Endothelial cell of umbilical vein (primary cell): ENCODE measurements around the gene C19orf85. TPM values are rescaled to one million over a fixed set of nuclear protein-coding genes. Genes with fewer than 3 reads are reported as not detected.
A peak's percentile ranks its signal among the peaks of the same experiment; 100 is the strongest.

Source experiments
- BruUV-seq: library from RNA; stranded (reverse); fragments of 400-500 nt; replicated peaks from 2 replicates; lab custom pipeline; 2021; lab: Mats Ljungman, UMichigan
- CTCF ChIA-PET: fragments of 300-600, 350-600 bp; sonication (Branson Sonifier 250); formaldehyde crosslinking; loops from one replicate; lab custom pipeline; 2021; ENCODE audit warnings: antibody characterized with exemption, inconsistent platforms; lab: Charles Lee
- POLR2A ChIA-PET: fragments of 300-600, 350-600 bp; sonication (Branson Sonifier 250); formaldehyde crosslinking; loops from one replicate; lab custom pipeline; 2021; ENCODE audit warnings: antibody characterized with exemption, inconsistent platforms; lab: Charles Lee
- DNase-seq: peaks from one replicate; pipeline ENCODE4 v3.0.0-alpha.2; 2011; ENCODE audit warnings: low read depth, low spot score
- FAIRE-seq: peaks from 2 replicates; lab custom pipeline; 2011; peaks lifted over from hg19 to GRCh38; lab: Jason Lieb, UNC
- H2AFZ ChIP-seq: 2 replicates; pipeline ENCODE4 v1.6.0; 2012; ENCODE audit warnings: low read depth, low read length, control low read depth, inconsistent platforms
- H3K27ac ChIP-seq: 2 replicates; pipeline ENCODE4 v1.5.1; 2011; ENCODE audit warnings: low read depth, mild to moderate bottlenecking, control low read depth, low read length, moderate library complexity; ENCODE audit not compliant: insufficient read depth
- H3K27me3 ChIP-seq, 2 experiments: 2 replicates each; pipeline versions ENCODE4 v1.6.0 to v1.6.1; 2011; ENCODE audit warnings: low read length in 2 of 2, mixed read lengths in 1 of 2; ENCODE audit not compliant: control insufficient read depth in 2 of 2, insufficient read depth in 2 of 2
- H3K36me3 ChIP-seq, 2 experiments: 2 replicates in 1 of 2; 3 replicates in 1 of 2; pipeline ENCODE4 v1.5.1; 2011; ENCODE audit warnings: low read length in 2 of 2, mild to moderate bottlenecking in 1 of 2, moderate library complexity in 1 of 2; ENCODE audit not compliant: control insufficient read depth in 2 of 2, insufficient read depth in 2 of 2; ENCODE audit errors: extremely low read depth in 1 of 2
- H3K4me1 ChIP-seq: 3 replicates; pipeline ENCODE4 v1.5.1; 2011; ENCODE audit warnings: mild to moderate bottlenecking, low read length; ENCODE audit not compliant: control insufficient read depth, insufficient read depth; ENCODE audit errors: extremely low read depth
- H3K4me2 ChIP-seq: 2 replicates; pipeline ENCODE4 v1.6.1; 2011; ENCODE audit warnings: low read length, control low read depth, mixed read lengths; ENCODE audit not compliant: insufficient read depth
- H3K4me3 ChIP-seq, 3 experiments: fragments of 200-600 bp in 1 of 3; sonication (generic), shearing (Covaris generic) in 1 of 3; replicated peaks in 1 of 3; 2 replicates each; pipeline ENCODE4 v1.5.1; 2011 to 2016; ENCODE audit warnings: control low read depth in 3 of 3, low read length in 3 of 3, mild to moderate bottlenecking in 2 of 3, inconsistent platforms in 1 of 3, low read depth in 1 of 3, moderate library complexity in 1 of 3; ENCODE audit not compliant: insufficient read depth in 1 of 3
- H3K79me2 ChIP-seq: 2 replicates; pipeline ENCODE4 v1.6.0; 2012; ENCODE audit warnings: low read length, inconsistent platforms; ENCODE audit not compliant: control insufficient read depth, insufficient read depth
- H3K9ac ChIP-seq: replicated peaks from 2 replicates; pipeline ENCODE3; 2011; ENCODE audit warnings: low read length, control low read depth; ENCODE audit not compliant: insufficient read depth; ENCODE audit errors: extremely low read depth
- H3K9me1 ChIP-seq: replicated peaks from 3 replicates; pipeline ENCODE4 v1.6.0; 2011; ENCODE audit warnings: mild to moderate bottlenecking, low read length; ENCODE audit not compliant: control insufficient read depth, insufficient read depth; ENCODE audit errors: extremely low read depth
- H3K9me3 ChIP-seq: replicated peaks from 2 replicates; pipeline ENCODE4 v1.5.1; 2012; ENCODE audit warnings: low read length, inconsistent platforms; ENCODE audit not compliant: control insufficient read depth, insufficient read depth
- H4K20me1 ChIP-seq: replicated peaks from 2 replicates; pipeline ENCODE3; 2011; ENCODE audit warnings: mild to moderate bottlenecking, low read length; ENCODE audit not compliant: control insufficient read depth, insufficient read depth; ENCODE audit errors: extremely low read depth
- CTCF ChIP-seq, 2 donors: IDR thresholded peaks; 1 replicate in 1 of 2; 2 replicates in 1 of 2; pipeline ENCODE4 v1.5.1; 2011; ENCODE audit warnings: low read length in 2 of 2, mild to moderate bottlenecking in 2 of 2, moderate library complexity in 2 of 2, control low read depth in 1 of 2, inconsistent platforms in 1 of 2, low read depth in 1 of 2; ENCODE audit not compliant: insufficient read depth in 1 of 2; ENCODE audit errors: extremely low read depth in 1 of 2
- FOS ChIP-seq: IDR thresholded peaks from 2 replicates; pipeline ENCODE4 v1.6.1; 2011; ENCODE audit warnings: mild to moderate bottlenecking, low read length, moderate library complexity, borderline replicate concordance; ENCODE audit not compliant: insufficient read depth
- GATA2 ChIP-seq: IDR thresholded peaks from 2 replicates; pipeline ENCODE4 v1.7.0; 2011; ENCODE audit warnings: low read depth, mild to moderate bottlenecking, moderate library complexity, mixed read lengths, low read length; ENCODE audit not compliant: insufficient read length, insufficient read depth
- JUN ChIP-seq: IDR thresholded peaks from 2 replicates; pipeline ENCODE4 v1.6.1; 2011; ENCODE audit warnings: borderline replicate concordance, low read depth; ENCODE audit not compliant: insufficient read length, insufficient read depth
- POLR2AphosphoS5 ChIP-seq: IDR thresholded peaks from 2 replicates; pipeline ENCODE4 v1.6.1; 2012; ENCODE audit warnings: low read depth, mild to moderate bottlenecking, control low read depth, low read length, moderate library complexity; ENCODE audit not compliant: insufficient read depth
- dilution Hi-C: fragments of 300-500 bp; cut with MboI; formaldehyde crosslinking; loops from one replicate; pipeline ENCODE4 v1.15.0; 2019; ENCODE audit warnings: low sequenced_read_pairs; ENCODE audit not compliant: extremely low pct_ligation_motif_present
- intact Hi-C: fragments of 100-400 bp; cut with micrococcal nuclease; formaldehyde crosslinking; loops from one replicate; pipeline ENCODE4 v1.10.0; 2022
- polyA plus RNA-seq, 4 experiments: library from polyadenylated mRNA; depleted of rRNA in 3 of 4; stranded (reverse) in 3 of 4; unstranded in 1 of 4; fragments of >200 nt; gene quantifications; 2 replicates each; pipeline versions ENCODE4 v1.2.1 to v1.2.3, GENCODE V29; 2011 to 2012; ENCODE audit warnings: missing spikeins in 1 of 4
- total RNA-seq: library from RNA; stranded (reverse); gene quantifications from 2 replicates; pipeline ENCODE4 v1.2.3, GENCODE V29; 2021

C19orf85 gene
- total and polyA plus RNA-seq, 2 donors (not counting 3 experiments of a cell fraction or from before 2014, with no cell fraction given), result not detected

DNA sequence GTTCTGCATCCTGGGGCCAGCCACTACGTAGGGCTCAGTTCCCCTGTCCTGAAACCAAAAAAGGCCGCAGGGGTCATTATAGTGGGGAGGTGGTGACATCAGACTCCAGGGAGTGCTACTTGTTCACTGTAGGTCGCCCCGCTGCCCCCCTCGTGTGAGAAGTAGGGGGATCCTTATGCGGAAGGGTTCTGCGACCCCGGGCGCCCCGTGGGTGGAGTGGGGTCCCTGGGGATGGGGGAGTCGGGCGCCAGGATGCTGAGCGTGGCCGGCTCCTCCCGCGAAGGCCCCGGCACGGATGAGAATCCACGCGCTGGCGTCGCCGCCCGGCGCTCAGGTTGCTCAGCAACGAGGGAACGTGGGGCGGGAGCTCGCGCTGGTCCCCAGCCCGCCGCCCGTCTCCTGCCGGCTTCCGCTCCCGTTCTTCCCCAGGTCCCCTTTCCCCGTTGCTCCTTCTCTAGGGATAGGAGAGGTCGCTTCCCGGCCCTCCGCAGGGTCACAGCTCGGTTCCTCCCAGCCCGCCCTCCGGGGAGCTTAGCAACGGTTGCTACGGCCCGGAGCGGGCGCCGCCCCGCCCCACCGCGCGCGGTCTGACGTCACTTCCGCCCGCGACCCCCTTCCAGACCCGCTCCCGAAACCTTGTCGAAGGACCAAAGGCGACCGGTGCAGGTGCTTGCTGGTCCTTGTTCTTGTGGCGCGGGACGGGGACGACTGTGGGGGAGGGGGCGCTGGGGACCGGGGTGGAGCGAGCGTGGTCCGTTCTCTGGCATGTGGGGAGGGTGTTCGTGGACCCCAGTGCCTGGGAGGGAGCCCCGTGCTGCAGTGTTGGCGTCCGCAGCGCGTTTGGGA is 20.3 kb upstream of the C19orf85 start, which contains the start of gene NAT14:
Gene NAT14 (plus strand): TSS at position 596 of the 846 bp plus-strand sequence. CDS start 521 bp downstream, outside the sequence.
- Histone ChIP-seq H3K4me2 (peak within 1 kb of the TSS; percentile 81), H2AFZ (peak within 1 kb of the TSS; percentile 76), H3K79me2 (peaks cover 4% of the 10 kb centered on the region), H4K20me1 (no peaks in the 10 kb centered on the region), H3K9me1 (no peaks in the 10 kb centered on the region), H3K9ac (peak within 1 kb of the TSS; percentile 74), H3K9me3 (no peaks in the 10 kb centered on the region), H3K36me3 (peaks cover 0 to 3% of the 10 kb centered on the region in 2 experiments), H3K27ac (peak within 1 kb of the TSS; percentile 92), H3K4me1 (peaks cover 34% of the 10 kb centered on the region), H3K4me3 (peak within 1 kb of the TSS; percentile 32 to 63 (median 63)), H3K27me3 (no peaks in the 10 kb centered on the region)
- FAIRE-seq (peak; percentile 79), DNase-seq (peak; percentile 61)
- BruUV-seq, result no TSS peak
- TF ChIP-seq POLR2AphosphoS5 (peak; percentile 63), CTCF (IDR thresholded peaks at IDR 0.05; ENCODE audit: extremely low read depth in 1 of 2, insufficient read depth in 1 of 2, low read depth in 1 of 2, low read length in 2 of 2) (no peak), GATA2 (no peak), JUN (no peak), FOS (no peak)
- dilution Hi-C loops (no loop called here), intact Hi-C loops (no loop called here)
- ChIA-PET POLR2A (interaction anchor here (0.7 to 0.8 kb wide), 3 partner anchors 10 to 344 kb away, joined by 3 to 6 read pairs (median 4); partner anchors contain the start of gene UBE2S), CTCF (interaction anchor here (0.9 to 6.1 kb wide), 8 partner anchors 8 to 344 kb away, joined by 3 to 91 read pairs (median 7); partner anchors contain the start of genes ZNF628 and ZNF865)
